K562 (cell line): Measurements from ENCODE around the gene IL12A. TPM values are rescaled to one million over a fixed set of nuclear protein-coding genes. Genes with fewer than 3 reads are reported as not detected.

Experiments used
- ATAC-seq: fragments of 200-7000 bp; cut with Tn5 transposase; 3 replicates; pipeline ENCODE4 v1.9.1; 2020; ENCODE audit warnings: moderate library complexity
- BruUV-seq: library from RNA; stranded (reverse); fragments of 400-500 nt; replicated peaks from 2 replicates; lab custom pipeline; 2021; lab: Mats Ljungman, UMichigan
- CTCF ChIA-PET: fragments of 300-600 bp; formaldehyde crosslinking; extraction: SDS; loops from one replicate; lab custom pipeline; 2021; ENCODE audit warnings: low intra/inter-chr PET ratio; lab: Yijun Ruan, JAX
- POLR2A ChIA-PET: fragments of 300-600, 350-650 bp; sonication (Branson Sonifier 250); formaldehyde crosslinking; extraction: SDS; loops from one replicate; lab custom pipeline; 2021; ENCODE audit warnings: antibody characterized with exemption, inconsistent platforms; lab: Yijun Ruan, JAX
- DNase-seq, 4 experiments: peaks; one replicate each; pipeline versions ENCODE4 v3.0.0 to v3.0.0-alpha.2; 2011 to 2018; ENCODE audit warnings: low spot score in 3 of 4, mixed read lengths in 3 of 4; ENCODE audit errors: extremely low read depth in 1 of 4
- FAIRE-seq: peaks from 2 replicates; lab custom pipeline; 2011; peaks lifted over from hg19 to GRCh38; lab: Jason Lieb, UNC
- H2AFZ ChIP-seq: 2 replicates; pipeline ENCODE4 v1.6.0; 2011; ENCODE audit warnings: low read depth, low read length, control low read depth, inconsistent platforms
- H3K27ac ChIP-seq: fragments of 200-600 bp; 3 replicates; pipeline ENCODE4 v1.8.0; 2011; ENCODE audit warnings: low read depth, mild to moderate bottlenecking, control low read depth, inconsistent platforms, low read length, moderate library complexity, mixed read lengths; ENCODE audit errors: extremely low read depth
- H3K27me3 ChIP-seq, 2 experiments: fragments of 300-600 bp in 1 of 2; 2 replicates in 1 of 2; 3 replicates in 1 of 2; pipeline versions ENCODE4 v1.6.0 to v1.8.0; 2011; ENCODE audit warnings: inconsistent platforms in 2 of 2, low read length in 2 of 2, mild to moderate bottlenecking in 1 of 2, mixed read lengths in 1 of 2, moderate library complexity in 1 of 2; ENCODE audit not compliant: control insufficient read depth in 2 of 2, insufficient read depth in 2 of 2
- H3K36me3 ChIP-seq: fragments of 300-600 bp; 3 replicates; pipeline ENCODE4 v1.8.0; 2011; ENCODE audit warnings: mild to moderate bottlenecking, low read length, inconsistent platforms; ENCODE audit not compliant: control insufficient read depth, insufficient read depth
- H3K4me1 ChIP-seq, 2 experiments: fragments of 200-600 bp in 1 of 2; replicated peaks in 1 of 2; 2 replicates in 1 of 2; 3 replicates in 1 of 2; pipeline versions ENCODE4 v1.5.1 to v1.8.0; 2011; ENCODE audit warnings: inconsistent platforms in 2 of 2, low read length in 2 of 2, mild to moderate bottlenecking in 1 of 2, mixed read lengths in 1 of 2, moderate library complexity in 1 of 2; ENCODE audit not compliant: control insufficient read depth in 2 of 2, insufficient read depth in 2 of 2
- H3K4me2 ChIP-seq: 2 replicates; pipeline ENCODE4 v1.6.1; 2011; ENCODE audit warnings: low read length, control low read depth, inconsistent platforms, mixed read lengths; ENCODE audit not compliant: insufficient read depth
- H3K4me3 ChIP-seq: fragments of 200-600 bp; sonication (generic), shearing (Covaris generic); 2 replicates; pipeline ENCODE4 v1.5.1; 2016; ENCODE audit warnings: control low read depth, inconsistent platforms
- H3K79me2 ChIP-seq: fragments of 200-600 bp; 3 replicates; pipeline ENCODE4 v1.8.0; 2011; ENCODE audit warnings: low read length, inconsistent platforms; ENCODE audit not compliant: control insufficient read depth, insufficient read depth
- H3K9ac ChIP-seq, 2 experiments: 2 replicates each; pipeline versions ENCODE4 v1.6.0 to v1.6.1; 2011; ENCODE audit warnings: low read depth in 2 of 2, low read length in 2 of 2, control low read depth in 1 of 2, inconsistent platforms in 1 of 2, mild to moderate bottlenecking in 1 of 2, mixed read lengths in 1 of 2; ENCODE audit not compliant: insufficient read depth in 1 of 2
- H3K9me1 ChIP-seq: one replicate; pipeline ENCODE4 v1.6.0; 2011; ENCODE audit warnings: inconsistent platforms, mild to moderate bottlenecking, low read length, moderate library complexity; ENCODE audit not compliant: control insufficient read depth, insufficient read depth
- H3K9me3 ChIP-seq: replicated peaks from 2 replicates; pipeline ENCODE4 v1.5.1; 2011; ENCODE audit warnings: low read depth, low read length, inconsistent platforms; ENCODE audit not compliant: control insufficient read depth, insufficient read depth
- H4K20me1 ChIP-seq: replicated peaks from 2 replicates; pipeline ENCODE4 v1.6.1; 2011; ENCODE audit warnings: low read length, inconsistent platforms, mixed read lengths; ENCODE audit not compliant: control insufficient read depth, insufficient read depth
- CEBPZ ChIP-seq: fragments of 150-350 bp; IDR thresholded peaks from 2 replicates; pipeline ENCODE4 v1.6.1; 2014; ENCODE audit warnings: low read depth, mild to moderate bottlenecking, low read length, borderline replicate concordance
- MLLT1 ChIP-seq, 2 experiments: fragments of 450-650 bp; IDR thresholded peaks; 2 replicates each; pipeline ENCODE4 v1.6.1; 2016
- NCOA4 ChIP-seq: fragments of 450-650 bp; IDR thresholded peaks from 2 replicates; pipeline ENCODE4 v1.6.1; 2018; ENCODE audit warnings: mild to moderate bottlenecking; ENCODE audit not compliant: partially characterized antibody
- POLR2AphosphoS5 ChIP-seq: IDR thresholded peaks from 2 replicates; pipeline ENCODE4 v1.6.1; 2011; ENCODE audit warnings: mild to moderate bottlenecking, low read depth, low read length, moderate library complexity; ENCODE audit not compliant: control insufficient read depth, insufficient read depth
- TCFL5 ChIP-seq: fragments of 250-450 bp; sonication (Bioruptor Pico); conservative IDR thresholded peaks from 2 replicates; pipeline ENCODE4 v1.6.1; 2021; ENCODE audit warnings: mild to moderate bottlenecking, moderate library complexity, matching md5 sums
- ZNF232 ChIP-seq: sonication (generic); formaldehyde crosslinking; IDR thresholded peaks from 2 replicates; pipeline ENCODE4 v1.8.0; 2022; ENCODE audit warnings: mild to moderate bottlenecking, missing genetic modification reagents
- ZNF668 ChIP-seq: fragments of 250-450 bp; sonication (Bioruptor Pico); IDR thresholded peaks from 2 replicates; pipeline ENCODE4 v1.8.0; 2022; ENCODE audit warnings: mild to moderate bottlenecking, inconsistent platforms
- whole genome bisulfite sequencing: fragments of 100-300 bp; shearing (Covaris generic); methylation state at CpG from one replicate; pipeline ENCODE4 v1.1.6; 2016; ENCODE audit warnings: low coverage, mixed read lengths; ENCODE audit not compliant: insufficient coverage; ENCODE audit errors: missing lambda C conversion rate; 5-methylcytosine and 5-hydroxymethylcytosine counted together
- in situ Hi-C: fragments of 300-500 bp; cut with MboI; formaldehyde crosslinking; loops from 4 replicates; pipeline ENCODE4 v1.15.0; 2018; ENCODE audit warnings: inconsistent platforms, mixed read lengths
- intact Hi-C: fragments of 100-400 bp; cut with micrococcal nuclease; formaldehyde crosslinking; loops from 2 replicates; pipeline ENCODE4 v1.14.2; 2022
- polyA plus RNA-seq, 8 experiments: library from polyadenylated mRNA; depleted of rRNA in 4 of 8; stranded (reverse) in 5 of 8; unstranded in 3 of 8; fragments of >200 nt; fragmentation: Nextera tagmentation in 2 of 8; fragmentation: Illumina TruSeq in 1 of 8; extraction: Ambion mirVana in 2 of 8; extraction: Trizol in 1 of 8; gene quantifications; 2 replicates each; pipeline versions ENCODE4 v1.2.1 to v1.2.3, GENCODE V29; 2011 to 2014; ENCODE audit warnings: inconsistent platforms in 1 of 8, missing spikeins in 1 of 8
- total RNA-seq, 7 experiments: library from RNA; depleted of rRNA in 6 of 7; stranded (reverse); fragments of >200 nt in 6 of 7; fragmentation: Illumina TruSeq in 2 of 7; extraction: Trizol in 2 of 7; gene quantifications; 2 replicates each; pipeline versions ENCODE4 v1.2.1 to v1.2.3, GENCODE V29; 2011 to 2021; ENCODE audit warnings: low replicate concordance in 1 of 7
- TF ChIP-seq, protein P1 (sequence below), 2 experiments: fragments of 450-650 bp in 1 of 2; sonication (generic) in 1 of 2; formaldehyde crosslinking; conservative IDR thresholded peaks; 2 replicates each; pipeline versions ENCODE4 v1.4.0 to v1.8.1; 2020 to 2022; ENCODE audit warnings: mild to moderate bottlenecking in 1 of 2, missing genetic modification reagents in 1 of 2

Gene IL12A
- total and polyA plus RNA-seq, 9 of the 15 experiments (the other 6 are each of a cell fraction or from before 2014, with no cell fraction given): not detected

GRCh38 chr3:159995091-159995490 lies 6.5 kb downstream of the IL12A start:
- H3K79me2 ChIP-seq: no peaks in the 10 kb centered on the region
- DNase-seq: no peak
- ChIA-PET POLR2A (no interaction called here), CTCF (no interaction called here)
- no peaks in the 10 kb centered on the region for H3K9me3 ChIP-seq
- no peak for FAIRE-seq
- H3K4me3 ChIP-seq: no peak overlapping the region
- intact Hi-C loops: no loop called here
- ATAC-seq: no peak
- H3K27me3 ChIP-seq: peaks cover 6 to 15% of the 10 kb centered on the region in 2 experiments; a peak in 4 of 5 replicates
- H4K20me1 ChIP-seq: no peaks in the 10 kb centered on the region
- TF ChIP-seq MLLT1 (IDR thresholded peaks at IDR 0.05): no peak
- TF ChIP-seq, protein P1, sequence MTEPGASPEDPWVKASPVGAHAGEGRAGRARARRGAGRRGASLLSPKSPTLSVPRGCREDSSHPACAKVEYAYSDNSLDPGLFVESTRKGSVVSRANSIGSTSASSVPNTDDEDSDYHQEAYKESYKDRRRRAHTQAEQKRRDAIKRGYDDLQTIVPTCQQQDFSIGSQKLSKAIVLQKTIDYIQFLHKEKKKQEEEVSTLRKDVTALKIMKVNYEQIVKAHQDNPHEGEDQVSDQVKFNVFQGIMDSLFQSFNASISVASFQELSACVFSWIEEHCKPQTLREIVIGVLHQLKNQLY (CRISPR knock-in tag; conservative IDR thresholded peaks at IDR 0.05): no peak
- no peak for TF ChIP-seq POLR2AphosphoS5
- TF ChIP-seq CEBPZ: no peak
- no peak for TF ChIP-seq ZNF668 (CRISPR knock-in tag)
- no peak for TF ChIP-seq ZNF232
- TF ChIP-seq TCFL5 (CRISPR knock-in tag): no peak
- TF ChIP-seq NCOA4: no peak
- WGBS: 0% methylated on average over 1 of the region's 1 CpG
- H2AFZ ChIP-seq: no peak overlapping the region
- no peaks in the 10 kb centered on the region for H3K4me1 ChIP-seq
- no peak overlapping the region for H3K27ac ChIP-seq
- in situ Hi-C loops: no loop called here
- no TSS peak for BruUV-seq
- H3K4me2 ChIP-seq: no peak overlapping the region
- H3K36me3 ChIP-seq: no peaks in the 10 kb centered on the region
- no peaks in the 10 kb centered on the region for H3K9me1 ChIP-seq
- H3K9ac ChIP-seq: no peak overlapping the region
